GM20431 (cell line): ENCODE results near the gene TCP1.
"Not testable (repeated sequence)": the region's sequence is repeated elsewhere in the genome, so short reads cannot be mapped to it uniquely, and the experiment has no call there.

Source experiments
- in situ Hi-C: fragments of 300-500 bp; cut with MseI, MboI; formaldehyde crosslinking; loops from one replicate; pipeline ENCODE4 v1.15.0; 2020; ENCODE audit warnings: low sequenced_read_pairs; ENCODE audit not compliant: unreplicated experiment

TCP1 gene

DNA sequence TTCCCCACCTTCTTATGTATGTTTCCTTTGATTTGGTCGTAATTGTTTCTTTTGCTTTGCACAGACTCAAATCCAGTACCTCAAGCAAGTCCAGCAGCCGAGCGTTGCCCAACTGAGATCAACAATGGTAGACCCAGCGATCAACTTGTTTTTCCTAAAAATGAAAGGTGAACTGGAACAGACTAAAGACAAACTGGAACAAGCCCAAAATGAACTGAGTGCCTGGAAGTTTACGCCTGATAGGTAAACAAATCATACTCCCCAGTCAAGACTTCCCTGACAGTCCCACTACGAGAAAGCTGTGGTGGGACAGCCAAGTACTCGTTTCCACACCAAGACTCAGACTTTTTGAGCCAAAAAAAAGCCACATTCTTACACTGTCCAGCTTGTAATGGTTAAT, 41.3 kb downstream of the TCP1 start:
- in situ Hi-C loops, result not testable (repeated sequence)

DNA sequence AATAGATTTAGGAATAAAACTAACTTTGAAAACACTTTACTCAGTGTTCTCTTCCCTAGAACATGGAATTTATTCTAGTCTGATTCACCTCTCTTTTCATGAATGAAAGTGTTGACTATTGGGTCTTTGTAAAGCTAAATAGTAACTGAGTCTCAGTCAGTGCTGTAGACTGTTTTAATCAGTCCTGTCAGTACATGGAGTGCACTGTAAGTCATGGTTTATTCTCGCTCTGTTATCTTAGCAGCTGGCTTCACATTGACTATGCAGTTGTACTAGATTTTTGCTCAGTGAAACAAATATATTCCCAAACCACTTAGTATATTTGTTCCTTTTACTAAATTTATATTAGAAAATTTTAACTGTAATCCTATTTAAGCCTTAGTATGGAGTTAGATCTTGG, 42.6 kb downstream of the TCP1 start:
- in situ Hi-C loops, result no loop called here

DNA sequence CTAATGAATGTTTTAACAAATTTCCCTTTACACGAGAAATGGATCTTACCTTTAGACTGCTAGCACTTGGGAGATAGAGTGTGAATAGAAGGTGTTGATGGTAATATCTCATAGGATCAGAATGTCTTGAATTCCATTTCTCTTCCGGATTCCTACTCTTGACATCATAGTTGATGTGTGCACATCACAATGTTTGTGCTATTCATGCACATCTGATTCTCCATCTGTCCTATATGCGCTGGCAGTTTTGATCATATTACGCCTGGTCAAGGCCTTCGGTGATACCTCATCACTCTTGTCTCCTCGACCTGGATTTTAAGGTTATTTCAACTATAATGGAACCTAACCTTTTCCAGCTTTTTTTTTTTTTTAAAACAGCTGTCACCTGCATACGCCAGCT, 44.3 kb downstream of the TCP1 start:
- in situ Hi-C loops, result no loop called here

GRCh38 chr6:159742165-159742564, 47.2 kb downstream of the TCP1 start:
- in situ Hi-C loops, result no loop called here

- in situ Hi-C loops, result no loop called here
Measured at GRCh38 chr6:159739341-159739740, 50.1 kb downstream of the TCP1 start.

GRCh38 chr6:159736908-159737307, 52.5 kb downstream of the TCP1 start:
- in situ Hi-C loops, result no loop called here

GRCh38 chr6:159733395-159733794, 56.0 kb downstream of the TCP1 start:
- in situ Hi-C loops, result not testable (repeated sequence)

- in situ Hi-C loops, result not testable (repeated sequence)
Measured at GRCh38 chr6:159732550-159732949, 56.9 kb downstream of the TCP1 start.

GRCh38 chr6:159730332-159730676, 59.1 kb downstream of the TCP1 start:
- in situ Hi-C loops, result no loop called here

DNA sequence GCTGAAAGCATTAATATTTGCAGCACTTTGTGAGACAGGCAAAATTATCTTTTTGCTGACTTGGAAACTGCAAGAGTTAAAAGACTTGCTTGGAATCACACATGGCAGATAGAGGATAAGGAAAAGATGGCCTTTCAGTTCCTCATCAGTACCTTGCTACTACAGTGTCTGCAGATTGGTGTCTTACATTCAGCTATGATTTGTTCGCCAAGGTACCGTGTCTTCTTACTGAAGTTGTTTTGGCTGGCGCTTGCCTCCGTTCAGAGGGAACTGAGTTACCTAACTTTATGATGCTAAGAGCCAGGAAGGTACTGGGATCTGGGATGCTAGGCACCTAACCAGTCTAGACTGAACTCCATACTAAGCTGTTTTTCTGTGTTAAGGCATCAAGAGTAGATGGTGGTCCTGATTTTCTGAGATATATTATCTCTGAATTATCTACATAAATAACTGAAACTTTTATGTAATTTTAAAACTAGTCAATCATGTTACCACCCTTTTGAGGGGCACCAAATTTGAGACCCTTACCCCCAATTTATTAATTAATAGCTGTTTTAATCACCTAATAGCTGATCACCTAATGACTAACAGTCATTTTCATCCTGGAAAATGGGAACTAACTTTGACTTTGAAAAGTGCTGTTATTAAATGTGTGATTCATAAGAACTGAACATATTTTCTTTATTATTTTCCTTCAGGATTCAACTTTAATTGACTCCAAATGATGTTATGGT, 59.6 kb downstream of the TCP1 start:
- in situ Hi-C loops, result no loop called here

DNA sequence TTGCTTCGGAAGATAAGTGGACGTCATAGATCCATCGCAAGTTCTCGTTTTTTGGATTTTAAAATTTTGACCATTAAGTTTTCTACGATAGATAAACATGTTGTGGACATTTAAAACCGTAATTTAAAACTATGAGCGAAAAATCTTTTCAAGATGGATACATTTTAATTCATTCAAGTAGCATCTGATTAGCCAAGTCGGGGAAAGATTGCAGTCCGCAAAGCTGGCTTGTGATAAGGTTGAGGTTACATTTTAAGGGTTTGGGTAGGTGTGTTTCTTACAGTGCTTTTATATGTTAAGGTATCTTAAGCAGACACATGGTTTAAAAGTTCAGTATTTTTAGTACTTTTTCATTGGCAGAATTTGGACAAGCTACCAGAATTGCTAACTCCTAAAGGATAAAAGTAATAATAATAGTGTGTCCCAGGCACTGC, 60.9 kb downstream of the TCP1 start:
- in situ Hi-C loops, result no loop called here
